HG03064 (cell line): Measurements from ENCODE around the gene SIGLEC1.

Source experiments
- ATAC-seq: cut with Tn5 transposase; IDR thresholded peaks from one replicate; pipeline ENCODE4 v1.9.1; 2021; ENCODE audit warnings: low read depth; ENCODE audit not compliant: unreplicated experiment

Gene SIGLEC1

GRCh38 chr20:3681352-3681930 lies 31.0 kb downstream of the SIGLEC1 start:
- no peak for ATAC-seq

- ATAC-seq: no peak
These were observed 31.6 kb downstream of the SIGLEC1 start for GRCh38 chr20:3680701-3681351.

GRCh38 chr20:3679749-3680700 lies 32.4 kb downstream of the SIGLEC1 start:
- ATAC-seq: no peak

GRCh38 chr20:3678856-3679720 lies 33.3 kb downstream of the SIGLEC1 start:
- ATAC-seq: no peak

GRCh38 chr20:3678198-3678597 lies 34.2 kb downstream of the SIGLEC1 start:
- ATAC-seq: no peak

GRCh38 chr20:3677733-3678132 lies 34.7 kb downstream of the SIGLEC1 start:
- ATAC-seq: no peak

- no peak for ATAC-seq
These were observed 37.2 kb downstream of the SIGLEC1 start for GRCh38 chr20:3674995-3675900.

- ATAC-seq: no peak
These were observed 38.0 kb downstream of the SIGLEC1 start for GRCh38 chr20:3674447-3674846.

GRCh38 chr20:3673221-3674070 lies 39.0 kb downstream of the SIGLEC1 start:
- ATAC-seq: no peak

- ATAC-seq: no peak
These were observed 39.7 kb downstream of the SIGLEC1 start for GRCh38 chr20:3672547-3673171.

- ATAC-seq: no peak
These were observed 40.3 kb downstream of the SIGLEC1 start for GRCh38 chr20:3671986-3672546.

GRCh38 chr20:3670945-3671344 lies 41.5 kb downstream of the SIGLEC1 start:
- no peak for ATAC-seq

GRCh38 chr20:3670511-3670910 lies 41.9 kb downstream of the SIGLEC1 start:
- no peak for ATAC-seq

- ATAC-seq: no peak
These were observed 42.6 kb downstream of the SIGLEC1 start for GRCh38 chr20:3669710-3670367.

- no peak for ATAC-seq
These were observed 44.9 kb downstream of the SIGLEC1 start for GRCh38 chr20:3667434-3668037.

- ATAC-seq: no peak
These were observed 48.5 kb downstream of the SIGLEC1 start for GRCh38 chr20:3663858-3664257.
